ENCODE results near the gene PRRX1. TPM values are rescaled to one million over a fixed set of nuclear protein-coding genes. Genes with fewer than 3 reads are reported as not detected.
A peak's percentile ranks its signal among the peaks of the same experiment; 100 is the strongest.

PRRX1 gene
- total and polyA plus RNA-seq, 4 donors = 7.7 to 37.5 (median 13.9) TPM

DNA sequence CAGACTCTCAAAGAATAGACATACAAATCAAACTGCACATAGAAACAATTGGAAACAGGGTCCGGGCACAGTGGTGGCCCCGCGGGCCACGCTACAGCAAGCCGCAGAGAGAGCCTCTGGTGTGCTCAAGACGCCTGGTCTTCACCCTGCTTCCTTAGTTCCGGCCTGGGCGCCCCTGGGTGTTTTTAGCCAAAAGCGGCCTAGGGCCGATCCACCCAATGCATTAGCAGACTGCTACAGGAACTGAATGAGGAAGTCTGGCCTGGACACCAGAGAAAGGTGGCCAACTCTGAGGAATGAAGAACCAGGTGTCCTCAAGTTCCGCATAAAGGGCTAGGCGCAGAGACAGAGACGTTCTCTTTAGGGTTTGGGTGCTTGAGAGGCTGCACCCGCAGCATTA lies 1.7 kb downstream of the PRRX1 start:
- Histone ChIP-seq H3K9me3 (ENCODE audit: control insufficient read depth in 4 of 4, insufficient read depth in 3 of 4, low read length in 3 of 4) (peaks cover 0 to 4% (median 0%) of the 10 kb centered on the region in 4 donors), H3K36me3 (ENCODE audit: control insufficient read depth in 4 of 4, insufficient read depth in 4 of 4, low read length in 4 of 4) (no peaks in the 10 kb centered on the region), H3K9ac (ENCODE audit: insufficient read depth in 1 of 2, low read length in 2 of 2) (no peak overlapping the region), H3K27ac (ENCODE audit: low read depth in 1 of 2, low read length in 1 of 2) (peak overlapping the region in 1 of 2 donors; percentile 13), H3K27me3 (ENCODE audit: control insufficient read depth in 3 of 3, insufficient read depth in 3 of 3, low read length in 2 of 3) (peaks cover 2 to 99% (median 89%) of the 10 kb centered on the region in 3 donors), H3K4me1 (ENCODE audit: control insufficient read depth in 5 of 5, insufficient read depth in 5 of 5, low read length in 5 of 5) (peaks cover 0 to 44% (median 12%) of the 10 kb centered on the region in 5 donors), H3K4me3 (no peak overlapping the region)
- WGBS, 2 donors = 22 to 41% methylated on average over 14 of the region's 14 CpGs
- TF ChIP-seq CTCF (IDR thresholded peaks at IDR 0.05; ENCODE audit: control extremely low read depth, extremely low read depth) = no peak
- ATAC-seq (ENCODE audit: insufficient read depth, low FRiP score) (no peak), DNase-seq (no peak)

GRCh38 chr1:170666541-170667254 lies 2.8 kb downstream of the PRRX1 start:
- Histone ChIP-seq H3K36me3 (ENCODE audit: control insufficient read depth in 4 of 4, insufficient read depth in 4 of 4, low read length in 4 of 4) (no peaks in the 10 kb centered on the region), H3K27ac (ENCODE audit: low read depth in 1 of 2, low read length in 1 of 2) (peak overlapping the region in 1 of 2 donors; percentile 11), H3K4me1 (ENCODE audit: control insufficient read depth in 5 of 5, insufficient read depth in 5 of 5, low read length in 5 of 5) (peaks cover 0 to 41% (median 9%) of the 10 kb centered on the region in 5 donors), H3K4me3 (no peak overlapping the region), H3K9ac (ENCODE audit: insufficient read depth in 1 of 2, low read length in 2 of 2) (no peak overlapping the region), H3K27me3 (ENCODE audit: control insufficient read depth in 3 of 3, insufficient read depth in 3 of 3, low read length in 2 of 3) (peaks cover 2 to 100% (median 90%) of the 10 kb centered on the region in 3 donors), H3K9me3 (ENCODE audit: control insufficient read depth in 4 of 4, insufficient read depth in 3 of 4, low read length in 3 of 4) (peaks cover 0 to 4% (median 0%) of the 10 kb centered on the region in 4 donors)
- DNase-seq = no peak
- no peak for TF ChIP-seq CTCF (IDR thresholded peaks at IDR 0.05; ENCODE audit: control extremely low read depth, extremely low read depth)
- no peak for ATAC-seq (ENCODE audit: insufficient read depth, low FRiP score)
- WGBS, 2 donors = 23 to 34% methylated on average over 32 of the region's 32 CpGs

DNA sequence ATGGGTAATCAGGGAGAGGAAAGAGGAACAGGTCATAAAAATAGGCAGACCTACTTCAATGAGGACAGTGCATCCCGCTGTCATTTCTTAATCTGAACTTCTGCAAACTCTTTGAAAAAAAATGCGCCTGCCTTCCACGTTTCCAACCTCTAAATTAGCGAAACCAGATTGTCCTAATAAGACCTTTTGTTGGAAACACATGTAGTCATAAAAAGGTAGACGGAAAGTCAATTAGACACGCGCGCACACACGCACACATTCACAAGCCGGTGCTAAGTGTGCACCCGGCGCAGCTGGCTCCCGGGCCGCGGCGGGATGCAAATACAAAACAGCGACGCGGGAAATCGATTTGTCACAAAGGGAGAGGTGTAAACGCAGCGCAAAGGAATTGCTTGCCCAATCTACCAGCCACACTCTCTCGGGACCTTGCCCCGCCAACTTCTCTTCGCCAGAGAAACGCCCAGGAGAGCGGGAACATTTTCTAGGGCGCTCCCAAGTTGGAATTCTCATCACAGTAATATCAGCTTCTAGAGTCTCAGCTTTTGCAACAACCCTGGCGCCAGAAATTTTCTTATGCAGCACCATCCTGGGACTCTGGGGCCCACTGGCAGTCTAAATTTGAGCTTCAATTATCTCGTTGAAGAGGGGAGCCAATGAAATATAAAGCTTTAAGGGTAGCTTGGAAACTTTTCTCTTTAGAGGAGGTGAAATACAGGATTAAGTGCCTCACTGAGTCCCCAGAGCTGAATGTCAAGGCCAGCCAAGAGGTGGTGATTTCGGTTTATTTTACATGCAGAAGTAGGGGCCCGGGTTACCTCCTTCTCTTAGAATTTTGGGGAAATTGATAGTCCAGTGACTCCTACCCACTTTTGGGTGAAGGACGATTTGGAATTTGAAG lies 4.5 kb downstream of the PRRX1 start:
- Histone ChIP-seq H3K27me3 (ENCODE audit: control insufficient read depth in 3 of 3, insufficient read depth in 3 of 3, low read length in 2 of 3) (peaks cover 2 to 91% (median 80%) of the 10 kb centered on the region in 3 donors), H3K36me3 (ENCODE audit: control insufficient read depth in 4 of 4, insufficient read depth in 4 of 4, low read length in 4 of 4) (peaks cover 0 to 2% (median 0%) of the 10 kb centered on the region in 4 donors), H3K9ac (ENCODE audit: insufficient read depth in 1 of 2, low read length in 2 of 2) (no peak overlapping the region), H3K27ac (ENCODE audit: low read depth in 1 of 2, low read length in 1 of 2) (no peak overlapping the region), H3K9me3 (ENCODE audit: control insufficient read depth in 4 of 4, insufficient read depth in 3 of 4, low read length in 3 of 4) (peaks cover 0 to 4% (median 0%) of the 10 kb centered on the region in 4 donors), H3K4me3 (no peak overlapping the region), H3K4me1 (ENCODE audit: control insufficient read depth in 5 of 5, insufficient read depth in 5 of 5, low read length in 5 of 5) (peaks cover 0 to 27% (median 8%) of the 10 kb centered on the region in 5 donors)
- TF ChIP-seq CTCF (IDR thresholded peaks at IDR 0.05; ENCODE audit: control extremely low read depth, extremely low read depth) = no peak
- DNase-seq (no peak), ATAC-seq (ENCODE audit: insufficient read depth, low FRiP score) (no peak)
- 8 to 18% methylated on average over 33 of the region's 33 CpGs for WGBS, 2 donors
